ENCODE data around the gene PNKD.

Gene PNKD

GRCh38 chr2:218320704-218321336, 50.5 kb downstream of the PNKD start:
- DNase-seq: peak; percentile 28

- peak; percentile 68 for DNase-seq
Measured at GRCh38 chr2:218322768-218323525, 52.6 kb downstream of the PNKD start.

- DNase-seq: peak; percentile 61
Measured at GRCh38 chr2:218323526-218324472, 53.5 kb downstream of the PNKD start.

GRCh38 chr2:218325566-218326160, 55.3 kb downstream of the PNKD start:
- DNase-seq: no peak

GRCh38 chr2:218326315-218326714, 56.0 kb downstream of the PNKD start:
- DNase-seq: no peak

GRCh38 chr2:218327451-218328210, 57.3 kb downstream of the PNKD start:
- DNase-seq: peak; percentile 47

GRCh38 chr2:218328294-218328693, 58.0 kb downstream of the PNKD start:
- DNase-seq: no peak

GRCh38 chr2:218329027-218329825, 58.9 kb downstream of the PNKD start:
- no peak for DNase-seq

GRCh38 chr2:218329826-218330593, 59.7 kb downstream of the PNKD start:
- peak; percentile 51 for DNase-seq

GRCh38 chr2:218331745-218332144, 61.4 kb downstream of the PNKD start:
- peak; percentile 87 for DNase-seq

- DNase-seq: peak; percentile 17
Measured at GRCh38 chr2:218332288-218332687, 62.0 kb downstream of the PNKD start.

- peak; percentile 74 for DNase-seq
Measured at GRCh38 chr2:218332920-218333645, 62.8 kb downstream of the PNKD start.

- no peak for DNase-seq
Measured at GRCh38 chr2:218334531-218334930, 64.2 kb downstream of the PNKD start.

- DNase-seq: no peak
Measured at GRCh38 chr2:218340656-218341055, 70.3 kb downstream of the PNKD start.

GRCh38 chr2:218341381-218341780, 71.1 kb downstream of the PNKD start:
- no peak for DNase-seq

- no peak for DNase-seq
Measured at GRCh38 chr2:218342837-218343236, 72.5 kb downstream of the PNKD start.

- no peak for DNase-seq
Measured at GRCh38 chr2:218343591-218343990, 73.3 kb downstream of the PNKD start.

- DNase-seq: no peak
Measured at GRCh38 chr2:218344090-218344754, 73.9 kb downstream of the PNKD start.

GRCh38 chr2:218344755-218345417, 74.6 kb downstream of the PNKD start:
- DNase-seq: no peak
